Measurements from ENCODE around the gene KRTAP5-10.

DNA sequence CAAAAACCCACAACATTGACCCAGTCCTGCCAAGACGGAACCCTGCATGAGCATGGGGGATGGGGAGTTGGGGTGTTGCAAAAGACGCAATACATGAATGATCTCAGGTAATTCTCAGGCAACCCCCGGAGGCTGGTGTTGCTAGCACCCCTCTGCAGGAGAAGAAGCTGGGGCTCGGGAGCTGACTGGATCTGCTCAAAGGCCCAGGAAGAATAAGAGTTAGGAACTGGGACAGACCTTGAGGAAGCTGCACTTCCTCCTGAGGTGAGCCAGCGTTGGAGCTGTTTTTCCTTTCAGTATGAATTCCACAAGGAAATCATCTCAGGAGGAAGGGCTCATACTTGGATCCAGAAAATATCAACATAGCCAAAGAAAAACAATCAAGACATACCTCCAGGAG lies 17.2 kb upstream of the KRTAP5-10 start, which contains the start of gene KRTAP5-9:
- TF ChIP-seq KLF16 (IDR thresholded peaks at IDR 0.05) (no peak), RFX5 (IDR thresholded peaks at IDR 0.05; ENCODE audit: low read depth, low read length) (no peak)
